Upper lobe of left lung (tissue), 6 donors: ENCODE results near the gene VAV2. TPM values are rescaled to one million over a fixed set of nuclear protein-coding genes. Genes with fewer than 3 reads are reported as not detected.

Experiments
- ATAC-seq, 2 donors: fragments of 200-7000 bp; cut with Tn5 transposase; one replicate each; pipeline ENCODE4 v1.9.1; 2022; ENCODE audit warnings: mild to moderate bottlenecking in 2 of 2, moderate library complexity in 2 of 2; ENCODE audit not compliant: low FRiP score in 2 of 2
- DNase-seq, 2 donors: peaks; one replicate each; pipeline ENCODE4 v3.0.0-alpha.2; 2019 to 2020
- H3K27ac ChIP-seq, 4 donors: fragments of 200-600 bp; sonication (generic); one replicate each; pipeline ENCODE4 v1.5.1; 2016 to 2019
- H3K27me3 ChIP-seq, 4 donors: fragments of 200-600 bp; sonication (generic); one replicate each; pipeline ENCODE4 v1.5.1; 2017 to 2019
- H3K36me3 ChIP-seq, 4 donors: fragments of 200-600 bp; sonication (generic); one replicate each; pipeline ENCODE4 v1.5.1; 2016 to 2019
- H3K4me1 ChIP-seq, 4 donors: fragments of 200-600 bp; sonication (generic); one replicate each; pipeline ENCODE4 v1.5.1; 2018 to 2019
- H3K4me3 ChIP-seq, 4 donors: fragments of 200-600 bp; sonication (generic); one replicate each; pipeline ENCODE4 v1.5.1; 2017 to 2019; ENCODE audit warnings: mild to moderate bottlenecking in 2 of 4, moderate library complexity in 1 of 4
- H3K9me3 ChIP-seq, 4 donors: fragments of 200-600 bp; sonication (generic); one replicate each; pipeline ENCODE4 v1.5.1; 2018 to 2019
- EP300 ChIP-seq, 4 donors: sonication (generic); formaldehyde crosslinking; IDR thresholded peaks; one replicate each; pipeline ENCODE4 v1.5.1; 2017; ENCODE audit warnings: antibody characterized with exemption in 4 of 4, control low read depth in 2 of 4
- POLR2A ChIP-seq, 4 donors: fragments of 450-650 bp; IDR thresholded peaks; one replicate each; pipeline ENCODE4 v1.5.1; 2016 to 2017; ENCODE audit warnings: antibody characterized with exemption in 4 of 4, mild to moderate bottlenecking in 2 of 4
- POLR2AphosphoS5 ChIP-seq, 2 donors: sonication (generic); formaldehyde crosslinking; IDR thresholded peaks; one replicate each; pipeline ENCODE4 v1.5.1; 2017; ENCODE audit warnings: antibody characterized with exemption in 2 of 2
- WGBS, 2 donors: methylation state at CpG; one replicate each; pipeline ENCODE4 v1.1.5; 2017 to 2018; 5-methylcytosine and 5-hydroxymethylcytosine counted together
- total RNA-seq, 6 donors: library from RNA; depleted of rRNA in 4 of 6; stranded (reverse); fragments of >200 nt in 4 of 6; gene quantifications; one replicate each; pipeline versions ENCODE4 v1.1.0 to v1.2.1, GENCODE V29; 2016 to 2021
- TF ChIP-seq, protein P1 (sequence below), 6 experiments: fragments of 450-650 bp in 4 of 6; fragments of 200-600 bp in 2 of 6; sonication (generic) in 2 of 6; IDR thresholded peaks; one replicate each; pipeline ENCODE4 v1.5.1; 2016 to 2019; ENCODE audit warnings: antibody characterized with exemption in 6 of 6
- donor health status: DM: no; HTN: no; CAD: no; lungs with moderate emphysema.
- donor health status: DM: no; HTN: yes; CAD: no; lungs with severe emphysema.

The VAV2 gene
- total RNA-seq, 6 donors from 2014 or later: 12.0 to 38.8 (median 22.0) TPM

DNA sequence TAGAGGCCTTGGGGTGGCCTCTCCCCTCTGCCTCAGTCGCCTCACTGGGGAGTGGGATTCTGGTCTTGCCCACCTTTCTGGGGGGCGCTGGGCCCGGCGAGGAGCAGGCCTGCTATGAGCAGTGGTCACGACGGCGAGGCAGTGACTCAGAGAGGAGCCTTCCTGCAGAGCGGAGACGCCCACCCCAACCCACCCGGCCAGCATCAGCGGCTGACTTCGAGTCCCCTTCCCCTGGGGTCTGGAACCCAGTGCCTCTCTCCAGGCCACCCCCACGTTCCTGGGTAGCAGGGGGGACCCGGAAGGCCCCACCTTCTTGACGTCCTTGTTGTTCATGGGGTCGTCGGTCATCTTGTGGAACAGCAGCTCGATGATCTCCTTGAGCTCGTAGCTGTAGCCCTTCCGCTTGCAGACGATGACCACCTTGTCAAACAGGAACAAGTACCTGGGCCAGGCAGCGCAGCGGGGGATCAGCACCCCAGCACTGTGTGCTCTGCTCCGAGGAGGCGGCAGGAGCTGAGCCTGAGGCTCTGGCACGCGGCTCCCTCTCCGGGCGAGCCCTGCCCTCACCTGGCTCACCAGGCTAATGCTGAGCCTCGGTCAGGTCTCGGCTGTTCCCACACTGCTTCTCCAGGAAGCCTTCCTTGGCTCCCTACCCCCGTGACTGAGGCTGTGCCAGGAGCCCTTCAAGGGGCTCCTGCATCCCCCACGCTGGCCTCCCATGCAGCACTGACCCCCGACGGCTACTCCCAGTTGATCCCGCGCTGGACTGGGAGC lies 203.9 kb downstream of the VAV2 start:
- Histone ChIP-seq H3K4me1 (peaks cover 29 to 40% (median 32%) of the 10 kb centered on the region in 4 donors), H3K36me3 (peaks cover 0 to 45% (median 9%) of the 10 kb centered on the region in 4 donors), H3K27ac (peak overlapping the region in 3 of 4 donors; percentile 21 to 70 (median 48))

DNA sequence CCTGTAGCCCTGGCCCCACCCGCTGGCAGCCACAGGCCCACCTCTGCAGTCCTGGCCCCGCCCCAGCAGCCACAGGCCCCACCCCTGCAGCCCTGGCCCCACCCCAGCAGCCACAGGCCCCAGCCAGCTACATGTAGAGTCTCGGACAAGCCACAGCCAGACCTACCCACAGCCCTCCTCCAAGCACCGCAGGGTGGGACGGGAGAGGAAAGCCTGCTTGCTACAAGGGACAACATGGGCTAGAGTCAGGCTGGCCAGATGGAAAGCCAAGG lies 204.4 kb downstream of the VAV2 start:
- no peak overlapping the region for H3K4me3 ChIP-seq
- peak in 1 of 2 donors; percentile 67 for ATAC-seq
- no peak overlapping the region for H3K27ac ChIP-seq
- peaks cover 0 to 48% (median 12%) of the 10 kb centered on the region in 4 donors for H3K36me3 ChIP-seq
- peak; percentile 35 to 87 for DNase-seq
- TF ChIP-seq POLR2AphosphoS5 (IDR thresholded peaks at IDR 0.05): no peak
- TF ChIP-seq POLR2A (IDR thresholded peaks at IDR 0.05): no peak
- TF ChIP-seq, protein P1, sequence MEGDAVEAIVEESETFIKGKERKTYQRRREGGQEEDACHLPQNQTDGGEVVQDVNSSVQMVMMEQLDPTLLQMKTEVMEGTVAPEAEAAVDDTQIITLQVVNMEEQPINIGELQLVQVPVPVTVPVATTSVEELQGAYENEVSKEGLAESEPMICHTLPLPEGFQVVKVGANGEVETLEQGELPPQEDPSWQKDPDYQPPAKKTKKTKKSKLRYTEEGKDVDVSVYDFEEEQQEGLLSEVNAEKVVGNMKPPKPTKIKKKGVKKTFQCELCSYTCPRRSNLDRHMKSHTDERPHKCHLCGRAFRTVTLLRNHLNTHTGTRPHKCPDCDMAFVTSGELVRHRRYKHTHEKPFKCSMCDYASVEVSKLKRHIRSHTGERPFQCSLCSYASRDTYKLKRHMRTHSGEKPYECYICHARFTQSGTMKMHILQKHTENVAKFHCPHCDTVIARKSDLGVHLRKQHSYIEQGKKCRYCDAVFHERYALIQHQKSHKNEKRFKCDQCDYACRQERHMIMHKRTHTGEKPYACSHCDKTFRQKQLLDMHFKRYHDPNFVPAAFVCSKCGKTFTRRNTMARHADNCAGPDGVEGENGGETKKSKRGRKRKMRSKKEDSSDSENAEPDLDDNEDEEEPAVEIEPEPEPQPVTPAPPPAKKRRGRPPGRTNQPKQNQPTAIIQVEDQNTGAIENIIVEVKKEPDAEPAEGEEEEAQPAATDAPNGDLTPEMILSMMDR (IDR thresholded peaks at IDR 0.05): no peak
- no peak for TF ChIP-seq EP300 (IDR thresholded peaks at IDR 0.05)
- no peaks in the 10 kb centered on the region for H3K27me3 ChIP-seq
- WGBS, 2 donors: 74 to 83% methylated on average over 2 to 4 of the region's 5 CpGs
- no peaks in the 10 kb centered on the region for H3K9me3 ChIP-seq
- peaks cover 24 to 34% (median 26%) of the 10 kb centered on the region in 4 donors for H3K4me1 ChIP-seq

More for the DNA sequence above, 203.9 kb downstream of the VAV2 start:
- Histone ChIP-seq H3K9me3 (no peaks in the 10 kb centered on the region), H3K27me3 (no peaks in the 10 kb centered on the region), H3K4me3 (no peak overlapping the region)
- 84 to 87% methylated on average over 8 to 24 of the region's 37 CpGs for WGBS, 2 donors
- DNase-seq: peak in 1 of 2 donors; percentile 67
- no peak for ATAC-seq
- TF ChIP-seq EP300 (IDR thresholded peaks at IDR 0.05): no peak
- no peak for TF ChIP-seq POLR2A (IDR thresholded peaks at IDR 0.05)
- TF ChIP-seq, protein P1 (IDR thresholded peaks at IDR 0.05): no peak
- no peak for TF ChIP-seq POLR2AphosphoS5 (IDR thresholded peaks at IDR 0.05)

DNA sequence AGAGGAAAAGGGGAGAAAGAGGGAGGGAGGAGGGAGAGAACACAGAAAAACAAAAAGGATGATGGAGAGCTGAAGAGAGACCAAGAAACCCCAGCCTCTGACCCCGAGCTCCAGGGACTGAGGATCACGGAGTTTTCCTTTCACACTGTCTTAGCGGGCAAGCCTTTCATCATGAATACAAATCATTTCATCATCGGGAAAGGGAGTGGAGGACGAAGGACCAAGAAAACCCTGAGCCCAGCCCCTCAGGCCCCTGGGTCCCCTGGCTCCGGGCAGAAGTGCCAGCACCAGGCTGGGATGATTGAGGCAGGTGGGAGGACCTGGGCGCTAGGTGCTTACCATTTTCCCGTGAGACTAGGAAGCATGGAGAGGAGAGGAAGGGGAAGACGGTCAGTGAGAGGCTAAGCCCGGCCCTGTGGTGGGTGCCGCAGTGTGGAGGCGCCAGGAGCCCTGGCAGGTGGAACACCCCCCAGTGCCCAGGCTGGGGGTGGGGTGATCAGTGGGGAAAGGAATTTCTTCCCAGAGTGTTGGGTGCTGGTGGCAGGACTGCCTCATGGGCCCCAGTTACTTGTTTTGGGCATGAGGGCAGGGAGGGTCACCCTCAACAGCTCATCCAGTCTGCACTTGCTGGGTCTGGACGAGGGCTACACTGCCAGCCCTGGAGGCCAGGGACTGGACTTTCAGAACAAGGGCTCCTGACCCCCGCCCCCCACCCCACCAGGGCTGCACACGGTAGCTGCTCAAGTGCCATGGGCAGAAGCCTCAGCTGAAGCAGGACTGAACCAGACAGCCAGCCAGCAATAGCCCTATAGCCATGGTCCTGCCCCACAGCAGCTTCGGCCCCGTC lies 205.0 kb downstream of the VAV2 start:
- H3K4me3 ChIP-seq: no peak overlapping the region
- no peaks in the 10 kb centered on the region for H3K27me3 ChIP-seq
- peaks cover 0 to 46% (median 13%) of the 10 kb centered on the region in 4 donors for H3K36me3 ChIP-seq
- H3K4me1 ChIP-seq: peaks cover 24 to 34% (median 26%) of the 10 kb centered on the region in 4 donors
- H3K27ac ChIP-seq: no peak overlapping the region
- H3K9me3 ChIP-seq: no peaks in the 10 kb centered on the region
- DNase-seq (peak in 1 of 2 donors; percentile 45), ATAC-seq (no peak)
- TF ChIP-seq EP300 (IDR thresholded peaks at IDR 0.05): no peak
- WGBS, 2 donors: 80 to 85% methylated on average over 12 to 15 of the region's 17 CpGs

DNA sequence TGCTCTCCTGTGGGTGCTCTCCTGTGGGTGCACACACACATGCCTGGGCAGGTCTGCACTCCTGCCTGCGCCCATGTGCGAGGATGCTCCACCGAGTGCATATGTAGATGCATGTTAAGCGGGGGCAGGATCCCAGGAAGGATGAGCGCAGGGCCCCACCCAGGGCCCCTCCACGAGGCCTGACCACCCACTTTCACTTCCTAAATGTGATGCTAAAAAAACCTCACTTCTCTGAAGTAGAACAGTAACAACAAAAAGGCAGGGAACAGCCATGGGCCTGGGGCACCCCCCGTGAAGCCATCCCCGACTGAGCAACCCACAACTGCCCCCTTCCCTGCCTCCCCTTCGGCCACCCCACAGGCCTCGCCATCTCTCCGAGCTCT lies 205.8 kb downstream of the VAV2 start:
- WGBS, 2 donors: 86 to 87% methylated on average over 11 of the region's 11 CpGs
- DNase-seq (peak in 1 of 2 donors; percentile 60), ATAC-seq (peak in 1 of 2 donors; percentile 16)
- no peaks in the 10 kb centered on the region for H3K9me3 ChIP-seq
- TF ChIP-seq POLR2AphosphoS5 (IDR thresholded peaks at IDR 0.05) (no peak), EP300 (IDR thresholded peaks at IDR 0.05) (no peak), POLR2A (IDR thresholded peaks at IDR 0.05) (no peak)
- TF ChIP-seq, protein P1 (IDR thresholded peaks at IDR 0.05): no peak
- H3K36me3 ChIP-seq: peaks cover 0 to 40% (median 13%) of the 10 kb centered on the region in 4 donors
- H3K27me3 ChIP-seq: no peaks in the 10 kb centered on the region
- no peak overlapping the region for H3K4me3 ChIP-seq
- H3K27ac ChIP-seq: no peak overlapping the region
- H3K4me1 ChIP-seq: peaks cover 24 to 34% (median 26%) of the 10 kb centered on the region in 4 donors

DNA sequence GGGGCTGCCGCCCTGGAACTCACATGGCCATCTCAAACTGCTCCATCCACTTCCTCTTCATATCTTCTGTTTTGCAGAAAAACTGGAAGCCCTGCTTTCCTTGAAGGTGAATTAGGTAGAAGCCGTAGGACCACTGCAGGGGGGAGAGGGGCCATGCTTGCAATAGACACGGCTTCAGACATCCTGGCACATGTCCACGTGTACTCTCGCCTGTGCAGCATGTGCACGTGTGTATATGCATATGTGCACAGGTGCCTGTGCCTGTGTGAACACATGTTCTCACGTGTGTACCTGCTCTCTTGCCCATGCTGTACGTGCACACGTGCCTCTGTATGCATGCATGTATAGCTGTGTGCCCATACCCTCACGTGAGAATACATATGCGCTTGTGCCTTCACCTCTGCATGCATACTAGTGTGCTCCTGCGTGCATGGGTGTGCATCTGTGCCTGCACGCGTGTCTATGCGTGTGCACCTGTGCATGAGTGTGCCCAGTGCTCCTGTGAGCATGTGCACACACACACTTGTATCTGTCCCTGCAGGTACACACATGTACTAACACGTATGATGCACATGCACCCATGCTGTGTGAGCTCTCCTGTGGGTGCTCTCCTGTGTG lies 206.3 kb downstream of the VAV2 start:
- H3K36me3 ChIP-seq: peaks cover 0 to 35% (median 12%) of the 10 kb centered on the region in 4 donors
- 91% methylated on average over 16 of the region's 16 CpGs for WGBS, 2 donors
- DNase-seq (no peak), ATAC-seq (no peak)
- peaks cover 24 to 34% (median 26%) of the 10 kb centered on the region in 4 donors for H3K4me1 ChIP-seq
- no peak overlapping the region for H3K27ac ChIP-seq
- no peaks in the 10 kb centered on the region for H3K27me3 ChIP-seq
- TF ChIP-seq POLR2AphosphoS5 (IDR thresholded peaks at IDR 0.05): no peak
- TF ChIP-seq, protein P1 (IDR thresholded peaks at IDR 0.05): no peak
- TF ChIP-seq POLR2A (IDR thresholded peaks at IDR 0.05): no peak
- TF ChIP-seq EP300 (IDR thresholded peaks at IDR 0.05): no peak
- no peak overlapping the region for H3K4me3 ChIP-seq
- no peaks in the 10 kb centered on the region for H3K9me3 ChIP-seq
